Esophagus mucosa (tissue), 1 donor: ENCODE data around the gene RIC1. TPM values are rescaled to one million over a fixed set of nuclear protein-coding genes. Genes with fewer than 3 reads are reported as not detected.
A peak's percentile ranks its signal among the peaks of the same experiment; 100 is the strongest.
"Not testable (repeated sequence)": the region's sequence is repeated elsewhere in the genome, so short reads cannot be mapped to it uniquely, and the experiment has no call there.

Source experiments
- ATAC-seq: fragments of 200-7000 bp; cut with Tn5 transposase; one replicate; pipeline ENCODE4 v1.9.1; 2020
- total RNA-seq: library from RNA; stranded (reverse); gene quantifications from one replicate; pipeline ENCODE4 v1.2.4, GENCODE V29; 2023
- donor health status: DM: yes; HTN: yes; CAD: no.

RIC1 gene
- total RNA-seq, 1 donor from 2014 or later: 14.1 TPM

GRCh38 chr9:5626727-5627634 is 1.9 kb upstream of the RIC1 start:
- ATAC-seq: peak; percentile 31

- ATAC-seq: not testable (repeated sequence)
Observed at GRCh38 chr9:5627686-5628085, 1.2 kb upstream of the RIC1 start.

GRCh38 chr9:5628183-5628529 is 751 bp upstream of the RIC1 start:
- ATAC-seq: no peak

- ATAC-seq: peak; percentile 22
Observed at GRCh38 chr9:5629312-5630080, 589 bp downstream of the RIC1 start.

GRCh38 chr9:5630081-5630507 is 1.2 kb downstream of the RIC1 start:
- no peak for ATAC-seq

- ATAC-seq: no peak
Observed at GRCh38 chr9:5631026-5631425, 2.1 kb downstream of the RIC1 start.

- ATAC-seq: no peak
Observed at GRCh38 chr9:5632540-5632939, 3.6 kb downstream of the RIC1 start.

GRCh38 chr9:5633243-5633642 is 4.3 kb downstream of the RIC1 start:
- no peak for ATAC-seq

- no peak for ATAC-seq
Observed at GRCh38 chr9:5635390-5635789, 6.5 kb downstream of the RIC1 start.

- ATAC-seq: no peak
Observed at GRCh38 chr9:5639816-5640215, 10.9 kb downstream of the RIC1 start.

GRCh38 chr9:5642170-5642569 is 13.3 kb downstream of the RIC1 start:
- ATAC-seq: no peak

GRCh38 chr9:5643005-5643624 is 14.2 kb downstream of the RIC1 start:
- no peak for ATAC-seq

- peak; percentile 64 for ATAC-seq
Observed at GRCh38 chr9:5644501-5644900, 15.6 kb downstream of the RIC1 start.

- ATAC-seq: no peak
Observed at GRCh38 chr9:5646116-5646515, 17.2 kb downstream of the RIC1 start.

GRCh38 chr9:5650356-5651105 is 21.6 kb downstream of the RIC1 start:
- ATAC-seq: no peak

GRCh38 chr9:5651246-5651645 is 22.3 kb downstream of the RIC1 start:
- ATAC-seq: no peak

- no peak for ATAC-seq
Observed at GRCh38 chr9:5652821-5653220, 23.9 kb downstream of the RIC1 start.

GRCh38 chr9:5662804-5663203 is 33.9 kb downstream of the RIC1 start:
- not testable (repeated sequence) for ATAC-seq

- no peak for ATAC-seq
Observed at GRCh38 chr9:5665059-5665458, 36.2 kb downstream of the RIC1 start.

- no peak for ATAC-seq
Observed at GRCh38 chr9:5667391-5667790, 38.5 kb downstream of the RIC1 start.

- ATAC-seq: no peak
Observed at GRCh38 chr9:5670079-5670478, 41.2 kb downstream of the RIC1 start.

GRCh38 chr9:5671711-5672353 is 42.9 kb downstream of the RIC1 start:
- no peak for ATAC-seq
